ENCODE data around the gene BUD13. TPM values are rescaled to one million over a fixed set of nuclear protein-coding genes. Genes with fewer than 3 reads are reported as not detected.

Gene BUD13
- total and polyA plus RNA-seq, 2 of the 13 experiments (the other 11 are each of a cell fraction or from before 2014, with no cell fraction given): 13.3 to 25.9 TPM

- no peak for TF ChIP-seq IRF1 (CRISPR knock-in tag; IDR thresholded peaks at IDR 0.05; ENCODE audit: low read depth)
- no peak for TF ChIP-seq ZNF570 (CRISPR knock-in tag; IDR thresholded peaks at IDR 0.05; ENCODE audit: borderline replicate concordance)
- TF ChIP-seq ATF5 (CRISPR knock-in tag; IDR thresholded peaks at IDR 0.05; ENCODE audit: low read depth): no peak
- TF ChIP-seq MED8 (CRISPR knock-in tag; IDR thresholded peaks at IDR 0.05; ENCODE audit: insufficient replicate concordance): no peak
- peak; percentile 80 for TF ChIP-seq ZNF574 (CRISPR knock-in tag; IDR thresholded peaks at IDR 0.05)
- TF ChIP-seq ZBTB46 (CRISPR knock-in tag; IDR thresholded peaks at IDR 0.05; ENCODE audit: borderline replicate concordance): no peak
- TF ChIP-seq ZNF44 (CRISPR knock-in tag; IDR thresholded peaks at IDR 0.05): no peak
- TF ChIP-seq HOXA9 (CRISPR knock-in tag; IDR thresholded peaks at IDR 0.05; ENCODE audit: borderline replicate concordance): no peak
- no peak for TF ChIP-seq MLX (CRISPR knock-in tag; IDR thresholded peaks at IDR 0.05)
- TF ChIP-seq ZNF709 (CRISPR knock-in tag; IDR thresholded peaks at IDR 0.05): no peak
- TF ChIP-seq AHDC1 (CRISPR knock-in tag; IDR thresholded peaks at IDR 0.05; ENCODE audit: borderline replicate concordance): no peak
- TF ChIP-seq CCAR2 (optimal IDR thresholded peaks at IDR 0.05; ENCODE audit: low read depth, low read length): no peak
- no peak for TF ChIP-seq NFYC (CRISPR knock-in tag; IDR thresholded peaks at IDR 0.05)
- TF ChIP-seq ZNF337 (CRISPR knock-in tag; IDR thresholded peaks at IDR 0.05; ENCODE audit: borderline replicate concordance, low read depth): peak; percentile 85; the same call in 1 of the 2 replicates
- TF ChIP-seq KDM3A (CRISPR knock-in tag; IDR thresholded peaks at IDR 0.05; ENCODE audit: low read depth): no peak; the same call in 1 of the 2 replicates
These were observed 18.4 kb upstream of the BUD13 start (continued) for GRCh38 chr11:116791002-116791812.

Data from HepG2 (cell line).